ENCODE data around the gene ZKSCAN5. TPM values are rescaled to one million over a fixed set of nuclear protein-coding genes. Genes with fewer than 3 reads are reported as not detected.
A peak's percentile ranks its signal among the peaks of the same experiment; 100 is the strongest.

Gene ZKSCAN5
- polyA plus RNA-seq, 1 donor (not counting 4 experiments of a cell fraction or from before 2014, with no cell fraction given): 8.4 TPM

GRCh38 chr7:99551334-99551733, 46.9 kb downstream of the ZKSCAN5 start:
- H3K36me3 ChIP-seq (ENCODE audit: control insufficient read depth in 2 of 2, extremely low read depth in 1 of 2, insufficient read depth in 2 of 2, low read length in 2 of 2): peaks cover 1 to 8% of the 10 kb centered on the region in 2 experiments
- H3K27ac ChIP-seq (ENCODE audit: control insufficient read depth, insufficient read depth, low read length): peak overlapping the region; percentile 86
- peaks cover 5% of the 10 kb centered on the region for H3K4me1 ChIP-seq (ENCODE audit: control insufficient read depth, extremely low read depth, insufficient read depth, low read length)
- no peaks in the 10 kb centered on the region for H3K9me3 ChIP-seq (ENCODE audit: control insufficient read depth, low read depth, low read length)
- dilution Hi-C loops (cut with MboI; ENCODE audit: extremely low pct_ligation_motif_present, low sequenced_read_pairs): no loop called here
- peak overlapping the region; percentile 92 to 94 (median 94) for H3K4me3 ChIP-seq (ENCODE audit: control insufficient read depth in 2 of 3, extremely low read depth in 1 of 3, insufficient read depth in 2 of 3, low read depth in 1 of 3, low read length in 3 of 3)
- DNase-seq (ENCODE audit: low read depth, low spot score): no peak
- peak overlapping the region; percentile 95 for H3K9ac ChIP-seq (ENCODE audit: control insufficient read depth, extremely low read depth, insufficient read depth, low read length)
- H2AFZ ChIP-seq (ENCODE audit: control insufficient read depth, low read length): peak overlapping the region; percentile 98
- no peaks in the 10 kb centered on the region for H3K9me1 ChIP-seq (ENCODE audit: control insufficient read depth, extremely low read depth, insufficient read depth, low read length)
- peak overlapping the region; percentile 97 for H3K4me2 ChIP-seq (ENCODE audit: control insufficient read depth, extremely low read depth, insufficient read depth, low read depth, low read length)
- no peaks in the 10 kb centered on the region for H4K20me1 ChIP-seq (ENCODE audit: control insufficient read depth, extremely low read depth, insufficient read depth, low read length)
- H3K79me2 ChIP-seq (ENCODE audit: control insufficient read depth, insufficient read depth, low read length): peaks cover 15% of the 10 kb centered on the region
- no peaks in the 10 kb centered on the region for H3K27me3 ChIP-seq (ENCODE audit: control insufficient read depth, extremely low read depth, insufficient read depth, low read length)
- TF ChIP-seq EZH2 (IDR thresholded peaks at IDR 0.05; ENCODE audit: low read length) (no peak), CTCF (optimal IDR thresholded peaks at IDR 0.05 in 1 of 3, IDR thresholded peaks at IDR 0.05 in 1 of 3, conservative IDR thresholded peaks at IDR 0.05 in 1 of 3; ENCODE audit: extremely low read depth in 1 of 3, insufficient read depth in 2 of 3, low read length in 3 of 3) (no peak)
- FAIRE-seq: no peak

- FAIRE-seq (peak; percentile 66), DNase-seq (ENCODE audit: low read depth, low spot score) (no peak)
- Histone ChIP-seq H3K79me2 (ENCODE audit: control insufficient read depth, insufficient read depth, low read length) (peaks cover 15% of the 10 kb centered on the region), H3K4me3 (ENCODE audit: control insufficient read depth in 2 of 3, extremely low read depth in 1 of 3, insufficient read depth in 2 of 3, low read depth in 1 of 3, low read length in 3 of 3) (peak within 1 kb of the TSS; percentile 92 to 94 (median 94)), H3K9me1 (ENCODE audit: control insufficient read depth, extremely low read depth, insufficient read depth, low read length) (no peaks in the 10 kb centered on the region), H3K27me3 (ENCODE audit: control insufficient read depth, extremely low read depth, insufficient read depth, low read length) (no peaks in the 10 kb centered on the region), H3K4me2 (ENCODE audit: control insufficient read depth, extremely low read depth, insufficient read depth, low read depth, low read length) (peak within 1 kb of the TSS; percentile 97), H3K27ac (ENCODE audit: control insufficient read depth, insufficient read depth, low read length) (peak within 1 kb of the TSS; percentile 86), H3K9ac (ENCODE audit: control insufficient read depth, extremely low read depth, insufficient read depth, low read length) (peak within 1 kb of the TSS; percentile 95), H3K36me3 (ENCODE audit: control insufficient read depth in 2 of 2, extremely low read depth in 1 of 2, insufficient read depth in 2 of 2, low read length in 2 of 2) (peaks cover 1 to 8% of the 10 kb centered on the region in 2 experiments), H3K4me1 (ENCODE audit: control insufficient read depth, extremely low read depth, insufficient read depth, low read length) (peaks cover 5% of the 10 kb centered on the region), H3K9me3 (ENCODE audit: control insufficient read depth, low read depth, low read length) (no peaks in the 10 kb centered on the region), H4K20me1 (ENCODE audit: control insufficient read depth, extremely low read depth, insufficient read depth, low read length) (no peaks in the 10 kb centered on the region), H2AFZ (ENCODE audit: control insufficient read depth, low read length) (peak within 1 kb of the TSS; percentile 98)
- dilution Hi-C loops (cut with MboI; ENCODE audit: extremely low pct_ligation_motif_present, low sequenced_read_pairs): no loop called here
- TF ChIP-seq CTCF (optimal IDR thresholded peaks at IDR 0.05 in 1 of 3, IDR thresholded peaks at IDR 0.05 in 1 of 3, conservative IDR thresholded peaks at IDR 0.05 in 1 of 3; ENCODE audit: extremely low read depth in 1 of 3, insufficient read depth in 2 of 3, low read length in 3 of 3) (no peak), EZH2 (IDR thresholded peaks at IDR 0.05; ENCODE audit: low read length) (no peak)
These were observed 47.5 kb downstream of the ZKSCAN5 start, which contains the start of gene FAM200A for GRCh38 chr7:99551767-99552463. FAM200A (minus strand) TSS chr7:99552114; CDS start chr7:99548407, 3,707 bp downstream.
